HG03095 (cell line): ENCODE measurements around the gene NFIX.

ENCODE experiments used
- ATAC-seq: cut with Tn5 transposase; IDR thresholded peaks from one replicate; pipeline ENCODE4 v1.9.1; 2021; ENCODE audit warnings: moderate library complexity; ENCODE audit not compliant: unreplicated experiment

Gene NFIX

GRCh38 chr19:12987190-12987589 is 8.1 kb upstream of the NFIX start:
- no peak for ATAC-seq

DNA sequence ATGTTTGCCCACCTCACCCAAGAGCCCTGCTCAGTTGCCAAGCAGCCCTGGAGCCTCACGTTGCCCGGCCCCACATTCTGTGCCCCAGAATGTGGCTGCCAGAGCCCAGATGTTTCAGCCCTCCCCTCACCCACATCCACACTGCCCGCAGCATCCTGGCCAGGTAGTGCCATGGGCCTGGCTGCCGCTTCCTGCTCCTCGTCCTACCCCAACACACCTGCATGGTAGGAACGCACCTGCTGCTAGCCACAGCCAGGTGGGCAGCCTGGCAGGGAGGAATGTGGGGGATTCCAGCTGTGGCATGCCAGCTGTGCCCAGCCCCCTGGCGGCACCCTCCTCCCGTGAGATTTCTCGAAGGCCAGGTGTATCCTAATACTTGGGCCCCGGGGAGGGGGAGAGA is 7.5 kb upstream of the NFIX start:
- ATAC-seq, result no peak

- no peak for ATAC-seq
Measured at GRCh38 chr19:12990431-12990830, 4.8 kb upstream of the NFIX start.

GRCh38 chr19:12990853-12991252 is 4.4 kb upstream of the NFIX start:
- ATAC-seq, result no peak

DNA sequence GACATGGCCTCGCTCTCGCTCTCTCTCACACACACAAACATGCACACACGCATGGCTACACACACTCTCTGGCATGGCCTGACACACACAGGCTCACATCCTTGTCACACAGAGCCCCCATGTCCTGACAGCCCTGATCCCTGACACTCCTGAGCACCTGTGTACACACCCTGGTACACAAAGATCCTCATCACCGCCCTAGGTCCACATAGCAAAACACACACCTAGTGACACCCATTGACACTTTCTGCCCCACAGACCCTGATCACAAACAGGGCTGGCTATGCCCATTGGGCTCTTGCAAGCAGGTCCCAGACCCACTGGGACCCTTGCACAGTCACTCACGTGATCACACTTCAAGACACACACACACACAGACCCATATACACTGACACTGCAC is 4.0 kb upstream of the NFIX start:
- ATAC-seq, result no peak

DNA sequence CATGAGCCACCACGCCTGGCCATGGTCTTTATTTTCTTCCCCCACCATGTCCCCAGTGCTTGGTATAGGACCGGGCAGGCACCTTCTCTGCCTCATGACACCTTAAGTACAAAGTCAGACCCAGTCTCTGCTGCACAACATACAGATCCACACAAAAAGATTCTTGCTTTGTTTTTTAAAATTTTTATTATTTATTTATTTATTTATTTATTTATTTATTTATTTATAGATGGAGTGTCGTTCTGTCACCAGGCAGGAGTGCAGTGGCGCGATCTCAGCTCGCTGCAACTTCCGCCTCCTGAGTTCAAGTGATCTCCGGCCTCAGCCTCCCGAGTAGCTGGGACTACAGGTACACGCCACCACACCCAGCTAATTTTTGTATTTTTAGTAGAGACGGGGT is 2.5 kb upstream of the NFIX start:
- ATAC-seq, result no peak

GRCh38 chr19:12993562-12993961 is 1.7 kb upstream of the NFIX start:
- ATAC-seq, result no peak

DNA sequence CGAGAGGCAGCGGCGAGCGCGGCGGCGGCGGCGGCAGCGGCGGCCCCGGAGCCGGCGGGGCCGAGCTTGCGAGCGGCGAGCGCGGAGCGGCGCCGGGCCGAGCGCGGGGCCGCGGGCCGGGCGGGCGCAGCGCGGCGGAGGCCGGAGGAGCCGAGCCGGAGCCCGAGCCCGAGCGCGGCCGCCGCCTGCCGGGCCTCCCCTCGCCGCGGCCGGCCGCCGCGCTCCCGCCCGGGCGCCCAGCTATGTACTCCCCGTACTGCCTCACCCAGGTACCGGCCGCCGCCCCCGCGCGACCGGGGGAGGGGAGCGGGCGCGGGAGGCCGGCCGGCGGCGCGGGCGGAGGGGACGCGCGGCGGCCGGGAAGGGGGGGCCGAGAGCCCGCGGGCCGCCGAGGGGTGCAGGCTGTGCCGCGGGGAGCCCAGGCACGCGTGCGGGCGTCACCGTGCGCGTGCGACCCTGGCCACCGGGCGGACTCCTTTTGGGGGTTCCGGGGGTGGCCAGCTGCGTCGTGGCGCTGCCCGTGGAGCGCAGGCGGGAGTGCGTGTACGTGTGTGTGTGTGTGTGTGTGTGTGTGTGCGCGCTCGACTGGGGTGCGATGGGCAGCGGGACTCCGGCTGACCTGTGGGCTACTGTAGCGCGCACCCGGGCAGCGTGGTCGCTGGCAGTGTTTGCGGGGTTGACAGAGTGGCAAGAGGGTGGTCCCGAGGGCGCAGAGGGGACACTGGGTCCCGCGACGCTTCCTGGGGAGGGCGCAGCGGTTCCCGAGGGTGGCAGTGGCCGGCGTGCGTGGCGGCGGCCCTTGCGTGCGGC is 526 bp downstream of the NFIX start:
- no peak for ATAC-seq

DNA sequence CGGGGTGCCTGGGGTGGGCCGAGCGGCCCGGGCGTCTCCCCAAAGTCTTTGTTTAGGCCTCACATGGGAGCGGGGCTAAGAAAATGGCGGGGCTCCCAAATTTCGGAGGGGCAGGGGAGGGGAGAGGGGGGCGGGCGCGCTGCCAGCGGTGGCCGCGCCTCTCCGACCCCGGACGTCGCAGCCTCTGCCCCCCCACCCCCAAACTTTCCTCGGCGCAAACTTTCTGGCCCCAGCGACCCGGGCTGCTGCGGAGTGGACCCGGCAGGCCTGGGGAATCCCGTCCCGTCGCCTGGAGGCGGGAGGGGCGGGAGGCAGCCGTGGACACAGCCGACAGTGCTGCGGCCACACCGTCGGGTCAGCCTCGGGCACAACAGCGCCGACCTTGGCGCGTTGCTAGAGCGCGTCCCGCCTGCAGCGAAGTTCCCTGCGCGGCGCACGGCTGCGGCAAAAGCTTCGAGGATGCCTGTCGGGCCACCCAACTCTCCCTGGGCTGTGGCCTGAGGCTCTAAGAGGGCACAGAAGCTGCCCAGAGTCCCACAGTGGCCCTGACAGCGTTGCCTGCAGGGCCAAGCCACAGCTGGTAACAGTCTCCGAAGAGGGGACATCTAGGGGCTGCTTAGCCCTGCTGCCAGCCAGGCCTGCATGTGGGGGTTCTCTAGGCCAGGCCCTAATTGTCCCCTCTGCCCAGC is 1.3 kb downstream of the NFIX start:
- ATAC-seq, result no peak

GRCh38 chr19:12997179-12997966 is 2.1 kb downstream of the NFIX start:
- ATAC-seq, result no peak

DNA sequence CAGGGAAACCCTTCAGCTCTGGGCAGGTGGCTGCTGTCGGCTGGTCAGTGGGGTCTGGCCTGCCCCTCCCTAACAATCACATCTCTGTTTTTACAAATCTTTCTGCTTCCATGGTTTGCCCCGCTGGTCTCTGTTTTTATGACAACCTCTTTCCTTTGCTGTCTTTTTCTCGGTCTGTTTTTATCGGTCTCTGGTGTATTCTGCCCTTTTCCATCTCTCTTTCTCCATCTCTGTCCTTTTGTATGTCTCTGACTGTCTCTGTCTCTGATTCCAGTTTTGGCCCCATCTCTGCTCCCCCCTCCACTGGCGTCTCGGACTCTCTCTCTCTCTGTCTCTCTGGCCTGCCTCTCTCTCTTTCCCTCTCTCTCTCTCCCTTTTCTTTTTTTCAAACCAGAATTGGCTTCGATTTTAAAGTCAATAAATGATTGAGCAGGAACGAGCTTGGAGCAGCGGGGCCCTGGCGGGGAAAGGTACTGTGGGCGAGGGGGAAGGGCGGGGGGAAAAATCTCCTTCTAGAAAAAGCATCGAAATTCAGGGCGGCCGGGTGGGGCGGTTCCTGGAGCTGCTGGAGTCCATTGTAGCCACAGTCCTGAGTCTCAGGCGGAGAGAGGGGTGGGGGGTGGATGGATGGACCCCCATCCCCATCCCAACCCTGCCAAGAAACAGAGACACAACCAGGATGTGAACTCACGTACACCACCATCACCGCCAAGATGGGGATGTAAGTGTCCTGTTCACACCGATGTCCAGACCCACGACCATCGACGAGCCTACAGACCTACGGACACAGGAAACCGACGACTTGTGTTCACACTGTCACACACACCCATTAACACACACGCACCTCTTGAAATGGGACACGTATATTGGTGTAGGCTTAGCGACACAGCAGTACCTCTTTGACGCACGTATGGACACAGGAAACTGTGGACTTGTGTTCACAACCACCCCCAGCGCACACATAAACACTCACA is 3.0 kb downstream of the NFIX start:
- ATAC-seq, result no peak

GRCh38 chr19:13001166-13001501 is 5.9 kb downstream of the NFIX start:
- ATAC-seq, result no peak

GRCh38 chr19:13001502-13002165 is 6.4 kb downstream of the NFIX start:
- ATAC-seq, result no peak

DNA sequence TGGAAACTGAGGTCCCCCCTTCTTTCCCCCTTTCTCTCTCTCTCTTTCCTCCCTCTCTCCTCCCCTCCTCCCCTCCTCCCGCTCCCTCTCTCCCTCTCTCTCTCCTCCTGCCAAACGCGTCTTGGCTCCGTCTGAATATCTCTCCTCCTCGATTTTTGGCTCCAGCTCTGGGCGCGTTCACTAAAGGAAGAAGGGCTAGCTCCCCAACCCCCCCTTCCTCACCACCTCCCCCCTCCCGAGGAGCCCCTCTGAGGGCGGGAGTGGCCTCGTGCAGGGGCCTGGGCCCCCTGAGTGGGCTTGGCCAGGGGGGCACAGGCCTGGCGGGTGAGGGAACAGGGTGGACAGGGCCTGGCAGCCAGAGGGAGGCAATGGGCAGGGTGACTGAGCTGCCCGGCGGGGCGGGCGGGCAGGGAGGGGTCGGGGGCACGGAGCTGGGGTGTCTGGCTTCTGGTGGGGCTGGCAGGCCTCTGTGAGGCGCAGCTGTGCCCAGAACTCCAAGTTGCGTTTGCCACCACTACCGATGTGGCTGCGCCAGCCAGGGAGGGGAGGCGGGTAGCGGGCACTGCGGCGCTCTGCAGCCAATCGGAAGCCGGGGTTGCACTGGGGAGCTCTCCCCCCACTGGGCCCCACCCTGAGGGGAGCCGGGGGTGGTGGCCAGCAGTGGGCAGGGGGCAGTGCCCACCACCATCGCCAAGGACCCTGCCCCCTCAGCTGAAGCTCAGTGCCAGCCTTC is 7.1 kb downstream of the NFIX start:
- no peak for ATAC-seq

GRCh38 chr19:13003081-13003480 is 7.8 kb downstream of the NFIX start:
- no peak for ATAC-seq

GRCh38 chr19:13004273-13004672 is 9.0 kb downstream of the NFIX start:
- no peak for ATAC-seq

GRCh38 chr19:13005253-13005652 is 10.0 kb downstream of the NFIX start:
- no peak for ATAC-seq

DNA sequence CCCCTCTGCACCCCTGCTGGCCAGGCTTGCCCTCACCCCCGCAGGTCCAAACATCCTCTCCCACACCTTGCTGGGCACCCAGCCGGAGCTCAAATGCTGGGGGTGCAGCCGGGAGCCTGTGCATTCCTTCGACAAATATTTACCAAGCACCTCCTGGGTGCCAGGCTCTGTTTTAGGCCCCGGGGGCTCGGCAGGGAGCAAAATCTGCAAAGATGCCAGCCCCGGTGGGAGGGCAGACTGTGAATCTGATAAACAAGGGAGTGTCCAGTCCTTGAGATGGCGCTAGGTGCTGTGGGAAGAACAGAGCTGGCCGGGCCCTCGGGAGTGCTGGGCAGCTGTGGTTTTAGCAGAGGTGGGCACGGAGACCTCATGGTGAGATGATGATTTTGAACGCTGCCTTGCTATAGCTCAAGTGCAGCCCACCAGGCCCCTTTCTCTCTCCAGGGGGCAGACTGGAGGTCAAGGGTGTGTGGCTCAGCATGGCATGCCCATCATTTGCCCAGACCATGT is 10.6 kb downstream of the NFIX start:
- no peak for ATAC-seq
